SHP77 (cell line): Measurements from ENCODE around the gene AHNAK.
A peak's percentile ranks its signal among the peaks of the same experiment; 100 is the strongest.
"Not testable (repeated sequence)": the region's sequence is repeated elsewhere in the genome, so short reads cannot be mapped to it uniquely, and the experiment has no call there.

ENCODE experiments used
- DNase-seq, 2 experiments: peaks; one replicate each; lab custom pipeline; 2025; lab: John Stamatoyannopoulos, UW

The AHNAK gene

DNA sequence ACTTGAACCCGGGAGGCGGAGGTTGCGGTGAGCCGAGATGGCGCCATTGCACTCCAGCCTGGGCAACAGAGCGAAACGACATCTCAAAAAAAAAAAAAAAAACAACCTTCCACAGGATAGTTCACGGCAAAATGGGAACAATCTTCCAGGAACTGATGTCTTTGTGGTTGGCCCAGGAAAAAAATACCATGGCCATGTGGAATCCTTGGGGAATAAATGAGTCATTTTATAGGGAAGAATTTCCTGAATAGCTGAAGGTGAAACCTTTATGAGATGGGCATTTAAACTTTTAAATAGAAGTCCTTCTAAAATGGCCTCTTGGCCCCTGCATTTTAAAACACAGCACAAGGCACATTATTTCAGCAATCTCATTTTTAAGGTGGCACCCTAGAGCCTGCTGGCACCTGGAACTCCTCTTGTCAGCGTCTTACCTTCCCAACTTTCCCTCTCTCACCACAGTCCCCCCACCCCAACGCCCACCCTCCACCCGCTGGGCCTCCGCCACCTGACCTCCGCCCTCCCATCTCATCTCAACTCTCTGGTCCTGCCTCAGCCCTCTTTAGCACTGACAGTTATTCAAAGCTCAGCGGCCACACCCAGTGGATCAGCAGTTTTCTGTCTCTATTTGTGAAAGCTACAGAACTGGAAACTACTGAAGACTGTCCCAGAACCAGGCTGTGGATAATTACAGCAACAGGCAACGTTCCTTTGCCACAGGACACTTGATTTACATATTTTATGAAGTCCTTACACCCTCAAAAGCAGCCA, 84.7 kb downstream of the AHNAK start:
- no peak for DNase-seq

DNA sequence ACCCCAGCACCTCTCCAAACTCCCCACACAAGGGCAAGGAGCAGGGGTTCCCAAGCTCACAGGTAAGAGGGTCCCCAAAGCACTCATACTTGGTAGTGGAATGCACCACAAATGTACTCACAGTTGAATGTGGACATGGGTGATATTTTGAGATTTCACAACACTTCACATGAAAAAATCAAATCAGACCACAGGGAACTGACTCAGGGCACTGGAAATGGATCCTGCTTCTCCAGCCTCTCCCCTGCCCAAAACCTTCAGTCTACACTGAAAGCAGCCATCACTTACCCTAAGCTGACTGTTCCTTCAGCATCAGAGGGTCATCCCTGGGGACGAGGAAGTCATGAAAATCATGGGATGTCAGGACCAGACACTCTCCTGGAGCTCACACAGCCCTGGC, 87.5 kb downstream of the AHNAK start:
- no peak for DNase-seq

DNA sequence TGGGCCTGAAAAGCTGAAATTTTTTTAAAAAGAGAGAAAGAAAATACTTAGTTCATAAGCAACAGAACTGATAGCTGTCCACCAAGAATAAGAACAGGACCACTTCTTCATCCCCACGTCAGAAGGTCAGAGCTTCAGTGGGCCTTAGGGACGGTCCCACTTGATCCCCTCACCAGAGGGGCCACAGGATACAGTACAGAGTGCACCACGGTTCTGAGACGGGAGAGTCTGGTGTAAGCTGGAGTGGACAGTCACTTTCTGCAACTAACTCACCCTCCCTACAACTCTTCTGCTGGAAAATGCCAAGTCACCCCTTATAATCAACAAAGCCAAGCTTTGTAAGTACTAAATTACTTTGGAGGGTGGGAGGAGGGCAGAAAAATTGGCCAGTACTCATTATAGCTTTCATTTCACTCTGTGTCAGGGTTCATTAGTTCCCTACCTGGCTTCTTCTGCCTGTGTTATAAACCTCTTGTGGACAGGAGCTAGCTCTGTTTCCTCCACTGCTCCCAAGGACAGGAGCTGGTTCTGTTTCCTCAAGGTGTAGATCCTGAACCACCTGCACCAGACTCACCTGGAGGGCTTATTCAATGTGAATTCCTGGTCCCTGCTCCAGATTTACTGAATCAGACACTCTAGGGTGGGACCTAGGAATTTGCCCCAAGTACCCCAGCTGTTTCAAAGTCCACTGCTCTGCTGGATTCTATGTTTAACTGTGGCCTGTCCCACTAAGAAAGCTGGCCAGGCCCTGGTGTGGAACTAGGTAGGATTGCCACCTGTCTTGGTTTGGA, 88.2 kb downstream of the AHNAK start:
- DNase-seq = no peak

DNA sequence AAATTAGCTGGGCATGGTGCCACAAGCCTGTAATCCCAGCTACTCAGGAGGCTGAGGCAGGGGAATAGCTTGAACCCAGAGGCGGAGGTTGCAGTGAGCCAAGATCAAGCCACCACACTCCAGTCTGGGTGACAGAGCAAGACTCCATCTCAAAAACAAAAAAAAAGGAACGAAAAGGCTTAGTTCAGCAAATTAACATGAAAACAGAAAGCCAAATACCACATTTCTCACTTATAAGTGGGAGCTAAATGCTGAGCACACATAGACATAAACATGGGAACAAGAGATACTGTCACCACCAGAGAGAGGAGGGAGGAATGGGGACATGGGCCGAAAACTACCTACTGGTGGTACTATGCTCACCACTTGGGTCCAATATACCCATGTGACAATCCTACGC, 89.1 kb downstream of the AHNAK start:
- DNase-seq = no peak

DNA sequence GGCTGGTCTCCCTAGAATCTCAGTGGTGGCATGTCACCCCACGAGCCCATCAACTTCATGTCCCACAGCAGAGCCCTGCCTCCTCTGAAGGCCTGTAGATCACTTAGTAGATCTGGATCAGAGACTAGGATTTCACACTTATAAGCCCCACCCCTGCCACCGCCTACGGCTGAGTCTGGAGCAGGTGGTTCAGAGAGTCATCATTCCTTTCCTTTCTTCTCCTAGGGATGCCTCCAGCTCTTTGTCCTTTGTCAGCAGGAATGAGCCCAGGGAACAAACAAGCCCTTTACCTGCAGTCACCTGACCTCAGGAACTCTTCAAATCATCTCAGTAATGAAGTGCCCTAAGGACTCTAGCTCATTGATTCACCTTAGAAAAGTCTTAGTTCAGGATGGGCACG, 90.0 kb downstream of the AHNAK start:
- no peak for DNase-seq

- no peak for DNase-seq
These were observed 93.7 kb downstream of the AHNAK start for GRCh38 chr11:62452839-62453468.

- DNase-seq = no peak
These were observed 94.3 kb downstream of the AHNAK start for GRCh38 chr11:62452261-62452660.

DNA sequence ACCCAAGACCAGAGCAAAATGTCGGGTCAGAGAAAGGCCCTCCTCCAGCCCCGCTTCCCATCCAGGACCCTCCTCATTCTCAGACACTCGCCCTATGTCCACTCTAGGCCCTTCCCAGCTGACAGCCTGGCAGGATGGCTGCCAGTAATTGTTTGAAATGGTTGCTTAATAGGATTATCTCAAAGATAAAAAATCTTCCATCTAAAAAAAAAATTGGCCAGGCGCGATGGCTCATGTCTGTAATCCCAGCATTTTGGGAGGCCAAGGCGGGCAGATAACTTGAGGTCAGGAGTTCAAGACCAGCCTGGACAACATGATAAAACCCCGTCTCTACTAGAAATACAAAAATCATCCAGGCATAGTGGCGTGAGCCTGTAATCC, 95.4 kb downstream of the AHNAK start:
- DNase-seq = no peak

DNA sequence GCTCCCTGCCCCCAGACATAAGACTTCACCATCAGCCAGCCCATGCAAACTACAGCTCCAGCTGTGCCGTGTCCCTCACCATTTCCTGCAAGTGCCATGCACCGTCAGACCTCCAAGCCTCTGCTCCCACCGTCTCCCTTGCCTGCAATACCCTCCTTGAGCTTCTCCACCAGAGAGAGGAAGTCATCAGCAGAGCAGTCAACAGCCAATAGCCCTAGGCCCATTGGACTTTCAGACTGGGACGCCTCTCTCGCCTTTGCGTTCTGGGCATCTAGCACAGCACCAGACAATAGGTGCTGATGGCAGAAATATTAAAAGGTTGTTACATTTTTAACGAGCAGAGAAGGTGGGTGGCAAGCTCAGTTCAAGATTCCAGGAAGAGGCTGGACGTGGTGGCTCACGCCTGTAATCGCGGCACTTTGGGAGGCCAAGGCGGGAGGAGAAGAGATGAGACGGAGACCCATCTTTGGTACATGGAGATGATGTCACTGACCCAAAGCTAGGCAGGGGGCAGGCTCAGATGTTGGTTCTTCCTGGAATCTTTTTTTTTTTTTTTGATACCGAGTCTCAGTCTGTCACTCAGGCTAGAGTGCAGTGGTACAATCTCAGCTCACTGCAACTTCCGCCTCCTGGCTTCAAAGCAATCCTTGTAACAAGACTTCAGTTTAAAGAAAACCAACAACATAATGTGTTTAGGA, 95.9 kb downstream of the AHNAK start:
- DNase-seq = no peak

- not testable (repeated sequence) for DNase-seq
These were observed 96.7 kb downstream of the AHNAK start for GRCh38 chr11:62449912-62450311.

GRCh38 chr11:62449451-62449851, 97.2 kb downstream of the AHNAK start:
- DNase-seq = peak in 1 of 2 experiments; percentile 16

DNA sequence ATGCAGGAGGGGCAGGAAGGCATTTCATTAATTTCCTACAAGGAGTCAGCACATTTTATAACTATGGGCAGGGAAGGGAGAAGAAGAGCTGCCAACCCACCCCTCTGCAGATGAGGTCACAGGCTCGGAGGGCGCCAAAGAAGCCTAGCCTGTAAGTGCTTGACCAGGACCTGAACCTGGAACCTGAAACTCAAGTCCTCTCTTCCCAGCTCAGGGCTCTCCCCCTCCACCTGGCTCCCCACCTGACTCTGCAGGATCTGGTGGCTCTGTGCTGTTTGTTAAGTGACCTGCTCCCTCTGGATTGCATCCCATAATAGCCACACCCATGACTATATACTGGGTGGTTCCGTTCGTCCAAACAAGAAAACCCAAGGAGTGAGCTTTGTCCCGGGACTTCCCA, 100.5 kb downstream of the AHNAK start:
- DNase-seq = no peak

DNA sequence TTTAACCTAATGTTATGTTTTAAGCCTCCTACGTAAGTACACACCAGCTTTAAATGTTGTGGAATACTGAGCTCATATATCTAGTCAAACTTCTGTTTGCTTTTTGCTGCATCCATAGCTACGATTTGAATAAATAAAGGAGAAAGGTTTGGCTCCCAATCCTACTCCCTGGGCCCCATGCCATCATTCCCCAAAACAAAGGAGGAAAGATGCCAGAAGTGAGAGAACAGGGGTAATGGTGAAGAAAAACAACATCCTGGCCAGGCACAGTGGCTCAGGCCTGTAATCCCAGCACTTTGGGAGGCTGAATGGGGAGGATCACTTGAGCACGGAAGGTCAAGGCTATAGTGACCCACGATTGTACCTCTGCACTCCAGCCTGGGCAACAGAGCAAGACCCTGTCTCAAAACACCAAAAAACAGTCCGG, 101.3 kb downstream of the AHNAK start:
- no peak for DNase-seq

DNA sequence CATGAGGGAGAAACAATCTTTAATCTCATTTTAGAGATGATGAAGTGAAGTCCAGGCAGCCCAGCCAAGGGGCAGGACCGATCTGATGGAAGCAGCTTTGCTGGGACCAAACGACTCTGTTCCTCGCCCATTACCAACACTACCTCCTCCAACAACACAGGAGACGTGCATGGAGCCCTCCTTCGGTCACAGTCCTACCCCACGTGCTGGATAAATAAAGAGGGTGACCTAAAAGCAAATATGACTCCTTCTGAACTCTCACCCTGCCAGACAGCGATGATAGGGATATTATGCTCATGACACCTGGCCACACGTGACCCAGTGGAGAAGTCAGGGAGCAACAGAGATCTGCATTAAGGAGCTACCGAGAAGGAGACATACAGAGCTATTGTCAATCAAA, 101.8 kb downstream of the AHNAK start:
- no peak for DNase-seq

DNA sequence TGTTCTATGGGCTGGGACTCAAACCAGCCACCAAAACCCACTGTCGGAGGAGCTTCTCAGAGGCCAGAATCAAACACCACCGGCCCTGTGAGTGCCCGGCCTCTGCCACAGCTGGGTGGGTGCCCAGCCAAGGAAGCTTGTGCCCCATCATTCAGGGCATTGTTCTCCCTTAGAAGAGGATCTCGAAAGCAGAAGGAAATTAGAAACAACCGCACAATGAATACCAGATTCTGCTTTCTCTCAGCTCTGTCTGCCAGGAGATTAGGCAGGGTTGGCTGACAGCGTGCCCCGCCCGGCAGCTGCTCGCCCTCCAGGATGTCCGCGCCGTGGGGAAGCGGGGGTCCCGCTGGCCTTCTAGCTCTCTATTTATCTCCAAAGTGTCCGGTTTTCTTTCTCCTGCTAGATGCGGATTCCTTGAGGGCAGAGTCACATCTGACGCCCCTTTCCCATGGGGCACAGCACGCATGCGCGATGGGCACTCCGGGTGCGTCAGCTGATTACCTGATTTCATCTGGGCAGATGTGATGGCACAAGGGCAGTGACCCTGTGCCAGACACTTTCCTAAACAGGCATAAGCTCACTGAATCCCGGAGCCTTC, 102.3 kb downstream of the AHNAK start:
- no peak for DNase-seq

DNA sequence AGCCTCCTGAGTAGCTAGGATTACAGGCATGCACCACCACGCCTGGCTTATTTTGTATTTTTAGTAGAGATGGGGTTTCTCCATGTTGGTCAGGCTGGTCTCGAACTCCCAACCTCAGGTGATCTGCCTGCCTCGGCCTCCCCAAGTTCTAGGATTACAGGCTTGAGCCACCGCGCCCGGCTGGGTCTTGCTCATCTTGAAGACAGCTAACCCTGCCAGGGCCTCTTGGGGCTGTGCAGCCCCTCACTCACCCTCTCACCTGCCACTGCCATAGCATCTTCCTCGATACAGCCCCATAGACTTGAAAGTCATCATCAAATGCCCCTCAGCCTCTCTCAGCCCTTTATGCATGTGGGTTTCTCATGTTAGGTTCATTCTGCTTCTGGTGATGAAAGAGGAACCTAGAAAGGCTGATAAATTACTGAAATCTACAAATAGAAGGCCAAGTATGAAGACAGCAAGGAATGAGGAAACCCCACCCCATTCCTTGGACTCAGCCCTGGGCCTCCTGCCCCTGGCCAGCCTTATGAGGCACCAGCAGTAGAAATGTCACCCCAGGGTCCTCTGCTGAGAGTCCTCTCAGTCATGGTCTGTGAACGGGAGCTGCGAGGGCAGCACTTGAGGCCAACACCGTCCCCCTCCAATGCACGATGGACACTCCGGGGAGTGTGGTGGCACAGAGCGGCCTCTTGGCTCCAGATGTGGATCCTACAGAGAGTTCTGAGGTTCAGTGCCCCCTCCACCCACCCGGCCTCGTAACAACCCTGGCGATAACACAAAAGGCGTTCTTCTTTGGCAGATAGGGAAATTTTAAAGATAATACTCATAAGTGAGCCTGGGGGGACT, 103.0 kb downstream of the AHNAK start:
- no peak for DNase-seq

GRCh38 chr11:62439785-62440602, 106.6 kb downstream of the AHNAK start:
- DNase-seq = no peak

GRCh38 chr11:62438641-62439040, 108.0 kb downstream of the AHNAK start:
- DNase-seq = no peak

DNA sequence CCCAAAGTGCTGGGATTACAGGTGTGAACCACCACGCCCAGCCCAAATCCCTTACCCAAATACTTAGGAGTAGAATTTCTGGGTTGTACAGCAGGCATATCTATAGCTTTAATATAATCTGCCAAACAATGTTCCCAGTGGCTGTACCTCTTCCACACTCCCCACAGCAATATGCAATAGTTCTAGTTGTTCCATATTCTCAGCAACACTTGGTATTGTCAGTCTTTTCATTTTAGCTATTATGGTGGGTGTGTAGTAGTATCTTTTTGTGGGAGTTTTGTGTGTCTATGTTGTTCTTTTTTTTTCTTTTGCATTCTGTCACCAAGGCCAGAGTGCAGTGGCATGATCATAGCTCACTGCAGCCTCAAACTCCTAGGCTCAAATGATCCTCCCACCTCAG, 109.0 kb downstream of the AHNAK start:
- DNase-seq = no peak
